SKM-1 (cell line): Measurements from ENCODE around the gene MAN1C1.

Source experiments
- DNase-seq: peaks from one replicate; lab custom pipeline; 2025; ENCODE audit not compliant: unreplicated experiment; lab: John Stamatoyannopoulos, UW

The MAN1C1 gene

GRCh38 chr1:25613091-25613490 is 3.5 kb upstream of the MAN1C1 start:
- DNase-seq = no peak

- no peak for DNase-seq
Measured at GRCh38 chr1:25614501-25615171, 2.0 kb upstream of the MAN1C1 start.

GRCh38 chr1:25615172-25615541 is 1.4 kb upstream of the MAN1C1 start:
- DNase-seq = no peak

- no peak for DNase-seq
Measured at GRCh38 chr1:25615563-25616094, 962 bp upstream of the MAN1C1 start.

GRCh38 chr1:25616987-25617624 is 515 bp downstream of the MAN1C1 start:
- DNase-seq = no peak

GRCh38 chr1:25617625-25618432 is 1.2 kb downstream of the MAN1C1 start:
- peak; percentile 59 for DNase-seq

- DNase-seq = no peak
Measured at GRCh38 chr1:25618433-25618808, 1.8 kb downstream of the MAN1C1 start.

- DNase-seq = no peak
Measured at GRCh38 chr1:25619101-25619890, 2.7 kb downstream of the MAN1C1 start.

- DNase-seq = no peak
Measured at GRCh38 chr1:25620211-25620610, 3.6 kb downstream of the MAN1C1 start.

GRCh38 chr1:25620701-25621350 is 4.2 kb downstream of the MAN1C1 start:
- no peak for DNase-seq

- DNase-seq = no peak
Measured at GRCh38 chr1:25621876-25622275, 5.3 kb downstream of the MAN1C1 start.

GRCh38 chr1:25622531-25622930 is 5.9 kb downstream of the MAN1C1 start:
- no peak for DNase-seq

GRCh38 chr1:25623007-25623406 is 6.4 kb downstream of the MAN1C1 start:
- no peak for DNase-seq

- DNase-seq = no peak
Measured at GRCh38 chr1:25623731-25624130, 7.1 kb downstream of the MAN1C1 start.

- no peak for DNase-seq
Measured at GRCh38 chr1:25624156-25624555, 7.6 kb downstream of the MAN1C1 start.

GRCh38 chr1:25624604-25625003 is 8.0 kb downstream of the MAN1C1 start:
- DNase-seq = no peak

GRCh38 chr1:25626018-25626417 is 9.4 kb downstream of the MAN1C1 start:
- DNase-seq = no peak

GRCh38 chr1:25628741-25629421 is 12.3 kb downstream of the MAN1C1 start:
- no peak for DNase-seq

GRCh38 chr1:25629836-25630235 is 13.2 kb downstream of the MAN1C1 start:
- DNase-seq = no peak
